ENCODE measurements around the gene CDC42EP5.
A peak's percentile ranks its signal among the peaks of the same experiment; 100 is the strongest.
"Not testable (repeated sequence)": the region's sequence is repeated elsewhere in the genome, so short reads cannot be mapped to it uniquely, and the experiment has no call there.

The CDC42EP5 gene

DNA sequence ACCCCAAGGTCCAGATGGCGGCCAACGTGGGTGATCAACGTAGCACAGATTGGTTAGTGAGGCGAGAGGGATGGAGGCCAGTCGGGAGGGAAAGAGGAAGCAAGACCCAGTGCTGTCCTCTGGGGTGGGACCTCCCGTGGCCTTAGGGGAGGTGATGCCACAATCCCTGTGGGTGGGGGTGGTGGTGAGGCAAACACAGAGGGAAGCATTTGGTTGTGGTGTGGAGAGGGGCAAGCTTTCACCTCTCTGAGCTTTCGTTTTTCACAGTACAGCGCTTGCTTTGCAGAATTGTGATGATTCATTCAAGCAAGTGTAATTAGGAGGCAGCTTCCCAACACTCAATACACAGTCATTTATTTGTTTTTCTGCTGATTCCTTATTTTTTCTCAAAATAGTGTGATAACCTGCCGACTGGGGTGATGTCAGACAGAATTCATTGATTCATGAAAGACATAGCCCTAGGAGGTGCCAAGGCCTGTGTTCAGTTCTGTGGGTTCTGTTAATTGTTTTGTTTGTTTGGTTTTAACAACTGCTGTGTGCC lies 21.7 kb downstream of the CDC42EP5 start:
- Histone ChIP-seq H3K79me2 (ENCODE audit: insufficient read depth, low read depth) (peaks cover 73% of the 10 kb centered on the region), H3K36me3 (ENCODE audit: insufficient read depth) (peaks cover 21% of the 10 kb centered on the region; the same call in 1 of the 2 replicates), H3K27me3 (ENCODE audit: insufficient read depth, low read depth) (no peaks in the 10 kb centered on the region), H3K27ac (peak overlapping the region; percentile 9; the same call in 1 of the 2 replicates), H4K20me1 (ENCODE audit: insufficient read depth) (peaks cover 17% of the 10 kb centered on the region; the same call in 1 of the 2 replicates), H2AFZ (ENCODE audit: low read depth) (no peak overlapping the region), H3K9ac (no peak overlapping the region), H3K4me2 (peak overlapping the region; percentile 93), H3K4me1 (ENCODE audit: low read depth, poor library complexity, severe bottlenecking) (peaks cover 32% of the 10 kb centered on the region), H3K4me3 (IDR thresholded peaks at IDR 0.05; ENCODE audit: insufficient read depth, low read depth, low read length) (no peak overlapping the region)
- TF ChIP-seq, protein P1, sequence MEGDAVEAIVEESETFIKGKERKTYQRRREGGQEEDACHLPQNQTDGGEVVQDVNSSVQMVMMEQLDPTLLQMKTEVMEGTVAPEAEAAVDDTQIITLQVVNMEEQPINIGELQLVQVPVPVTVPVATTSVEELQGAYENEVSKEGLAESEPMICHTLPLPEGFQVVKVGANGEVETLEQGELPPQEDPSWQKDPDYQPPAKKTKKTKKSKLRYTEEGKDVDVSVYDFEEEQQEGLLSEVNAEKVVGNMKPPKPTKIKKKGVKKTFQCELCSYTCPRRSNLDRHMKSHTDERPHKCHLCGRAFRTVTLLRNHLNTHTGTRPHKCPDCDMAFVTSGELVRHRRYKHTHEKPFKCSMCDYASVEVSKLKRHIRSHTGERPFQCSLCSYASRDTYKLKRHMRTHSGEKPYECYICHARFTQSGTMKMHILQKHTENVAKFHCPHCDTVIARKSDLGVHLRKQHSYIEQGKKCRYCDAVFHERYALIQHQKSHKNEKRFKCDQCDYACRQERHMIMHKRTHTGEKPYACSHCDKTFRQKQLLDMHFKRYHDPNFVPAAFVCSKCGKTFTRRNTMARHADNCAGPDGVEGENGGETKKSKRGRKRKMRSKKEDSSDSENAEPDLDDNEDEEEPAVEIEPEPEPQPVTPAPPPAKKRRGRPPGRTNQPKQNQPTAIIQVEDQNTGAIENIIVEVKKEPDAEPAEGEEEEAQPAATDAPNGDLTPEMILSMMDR (conservative IDR thresholded peaks at IDR 0.05; ENCODE audit: low read depth, low read length) = no peak

DNA sequence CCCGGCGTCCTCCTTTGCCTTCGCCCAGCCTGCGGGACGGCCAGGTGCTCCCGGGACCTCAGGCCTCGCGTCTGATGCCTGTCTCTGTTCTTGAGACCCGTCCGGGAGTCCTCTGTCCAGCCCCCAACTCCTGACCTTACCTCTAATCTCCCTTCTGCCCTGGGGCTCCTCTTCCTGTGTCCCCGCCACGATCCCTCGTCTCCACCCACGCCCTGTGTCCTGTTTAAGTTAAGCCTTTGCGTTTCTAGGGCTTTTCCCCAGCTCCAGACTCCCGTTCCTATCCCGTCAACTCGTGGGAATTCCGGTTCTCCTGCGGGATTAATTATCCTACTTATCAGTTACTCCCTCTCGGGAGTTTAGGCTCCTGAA lies 23.4 kb downstream of the CDC42EP5 start:
- Histone ChIP-seq H3K27ac (peak overlapping the region; percentile 88), H2AFZ (ENCODE audit: low read depth) (peak overlapping the region; percentile 64), H3K27me3 (ENCODE audit: insufficient read depth, low read depth) (no peaks in the 10 kb centered on the region), H3K36me3 (ENCODE audit: insufficient read depth) (peaks cover 17% of the 10 kb centered on the region; the same call in 1 of the 2 replicates), H3K4me3 (IDR thresholded peaks at IDR 0.05; ENCODE audit: insufficient read depth, low read depth, low read length) (no peak overlapping the region), H3K9ac (peak overlapping the region; percentile 87), H3K79me2 (ENCODE audit: insufficient read depth, low read depth) (peaks cover 73% of the 10 kb centered on the region), H3K4me2 (peak overlapping the region; percentile 93), H3K4me1 (ENCODE audit: low read depth, poor library complexity, severe bottlenecking) (peaks cover 32% of the 10 kb centered on the region), H4K20me1 (ENCODE audit: insufficient read depth) (peaks cover 17% of the 10 kb centered on the region; the same call in 1 of the 2 replicates)
- TF ChIP-seq, protein P1 (conservative IDR thresholded peaks at IDR 0.05; ENCODE audit: low read depth, low read length) = no peak

DNA sequence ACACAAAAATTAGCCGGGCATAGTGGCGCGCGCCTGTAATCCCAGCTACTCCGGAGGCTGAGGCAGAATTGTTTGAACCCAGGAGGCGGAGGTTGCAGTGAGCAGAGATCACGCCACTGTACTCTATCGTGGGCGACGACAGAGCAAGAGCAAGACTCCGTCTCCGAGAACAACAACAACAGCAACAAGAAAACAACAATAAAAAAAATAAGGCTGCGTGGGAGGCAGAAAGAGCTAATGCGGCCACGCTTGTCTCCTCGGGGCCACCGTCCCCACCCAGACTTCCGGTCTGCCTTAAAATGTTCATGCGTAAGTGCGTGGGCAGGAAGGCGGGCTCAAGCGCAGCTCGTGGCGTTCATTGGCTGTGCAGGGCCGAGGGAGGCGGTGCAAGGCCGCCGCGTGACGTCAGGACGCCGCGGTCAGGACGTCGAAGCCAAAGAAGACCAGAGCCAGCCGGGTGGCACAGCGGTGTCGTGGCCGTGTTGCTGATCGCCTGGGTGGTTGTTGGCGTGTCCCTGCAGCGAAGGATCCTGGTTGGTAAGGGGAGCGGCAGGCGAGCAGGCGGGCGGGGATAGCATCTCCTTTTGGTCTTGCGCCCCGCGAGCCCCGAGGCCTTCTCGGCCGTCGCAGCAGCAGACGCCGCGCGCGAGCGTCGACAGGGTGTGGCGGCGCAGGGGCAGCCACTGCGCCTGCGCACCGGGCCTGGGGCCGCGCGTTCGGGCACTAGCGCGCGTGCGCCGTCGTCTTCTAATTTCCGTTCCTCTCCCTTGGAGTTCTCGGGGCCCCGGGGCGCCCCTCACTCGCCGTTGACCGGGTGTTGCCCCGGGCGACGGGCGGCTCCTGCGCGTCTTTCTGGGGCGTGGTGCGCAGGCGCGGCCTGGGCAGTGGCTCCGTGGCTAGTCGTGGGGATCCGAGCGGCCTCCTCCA lies 24.1 kb downstream of the CDC42EP5 start, which contains the start of gene LENG8:
Gene LENG8 (plus strand): TSS at position 426 of the 927 bp plus-strand sequence. CDS start 2,146 bp downstream, outside the sequence.
- TF ChIP-seq, protein P1 (conservative IDR thresholded peaks at IDR 0.05; ENCODE audit: low read depth, low read length) = no peak
- H3K27ac ChIP-seq = peak within 1 kb of the TSS; percentile 88
- H4K20me1 ChIP-seq (ENCODE audit: insufficient read depth) = peaks cover 17% of the 10 kb centered on the region; the same call in 1 of the 2 replicates
- H2AFZ ChIP-seq (ENCODE audit: low read depth) = peak within 1 kb of the TSS; percentile 64
- peak within 1 kb of the TSS; percentile 93 for H3K4me2 ChIP-seq
- H3K9ac ChIP-seq = peak within 1 kb of the TSS; percentile 87
- no peaks in the 10 kb centered on the region for H3K27me3 ChIP-seq (ENCODE audit: insufficient read depth, low read depth)
- H3K79me2 ChIP-seq (ENCODE audit: insufficient read depth, low read depth) = peaks cover 69% of the 10 kb centered on the region
- peaks cover 17% of the 10 kb centered on the region; the same call in 1 of the 2 replicates for H3K36me3 ChIP-seq (ENCODE audit: insufficient read depth)
- H3K4me1 ChIP-seq (ENCODE audit: low read depth, poor library complexity, severe bottlenecking) = peaks cover 32% of the 10 kb centered on the region
- no peak within 1 kb of the TSS for H3K4me3 ChIP-seq (IDR thresholded peaks at IDR 0.05; ENCODE audit: insufficient read depth, low read depth, low read length)

DNA sequence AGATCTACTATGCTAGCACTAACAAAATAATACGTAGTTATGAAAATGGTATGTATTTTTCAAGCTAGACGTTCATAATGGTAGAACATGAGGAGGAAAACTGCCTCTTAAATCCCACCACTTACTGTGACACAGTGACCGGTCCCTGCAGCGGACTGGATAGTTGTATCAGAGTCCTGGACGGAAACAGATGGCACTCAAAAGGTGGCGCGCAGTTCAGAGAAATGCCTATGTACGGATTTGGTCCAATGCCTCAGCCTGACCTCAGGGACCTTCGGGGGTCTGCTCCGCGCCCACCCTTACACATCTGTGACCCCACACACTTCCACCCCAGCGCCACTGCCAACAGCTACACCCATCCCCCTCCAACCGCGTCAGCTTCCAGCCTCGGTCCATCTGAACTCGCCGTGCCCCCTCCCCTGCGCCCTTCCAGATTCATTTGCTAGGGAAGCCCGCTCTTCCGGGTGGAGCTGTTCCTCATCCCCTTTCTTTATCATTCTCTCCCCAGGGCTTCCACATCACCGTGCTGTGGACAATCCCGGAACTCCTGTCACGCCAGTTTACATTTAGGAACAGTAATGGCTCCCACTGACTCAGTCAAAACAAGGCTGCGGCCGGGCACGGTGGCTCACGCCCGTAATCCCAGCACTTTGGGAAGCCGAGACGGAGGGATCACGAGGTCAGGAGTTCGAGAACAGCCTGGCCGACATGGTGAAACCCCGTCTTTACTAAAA lies 24.9 kb downstream of the CDC42EP5 start:
- TF ChIP-seq, protein P1 (conservative IDR thresholded peaks at IDR 0.05; ENCODE audit: low read depth, low read length) = no peak
- Histone ChIP-seq H2AFZ (ENCODE audit: low read depth) (peak overlapping the region; percentile 64), H4K20me1 (ENCODE audit: insufficient read depth) (peaks cover 17% of the 10 kb centered on the region; the same call in 1 of the 2 replicates)

DNA sequence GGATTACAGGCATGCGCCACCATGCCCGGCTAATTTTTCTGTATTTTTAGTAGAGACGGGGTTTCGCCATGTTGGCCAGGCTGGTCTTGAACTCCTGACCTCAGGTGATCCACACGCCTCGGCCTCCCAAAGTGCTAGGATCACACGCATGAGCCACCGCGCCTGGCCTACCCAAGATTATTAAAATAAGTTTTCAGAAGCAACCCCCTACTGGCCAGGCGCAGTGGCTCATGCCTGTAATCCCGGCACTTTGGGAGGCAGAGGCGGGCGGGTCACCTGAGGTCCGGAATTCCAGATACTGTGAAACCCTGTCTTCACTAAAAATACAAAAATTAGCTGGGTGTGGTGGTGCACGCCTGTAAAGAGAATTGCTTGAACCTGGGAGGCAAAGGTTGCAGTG lies 26.7 kb downstream of the CDC42EP5 start:
- H4K20me1 ChIP-seq (ENCODE audit: insufficient read depth); H3K27ac ChIP-seq; H3K4me2 ChIP-seq; H3K4me3 ChIP-seq (IDR thresholded peaks at IDR 0.05; ENCODE audit: insufficient read depth, low read depth, low read length); H3K27me3 ChIP-seq (ENCODE audit: insufficient read depth, low read depth); H2AFZ ChIP-seq (ENCODE audit: low read depth); H3K36me3 ChIP-seq (ENCODE audit: insufficient read depth); H3K9ac ChIP-seq: not testable (repeated sequence)
- Histone ChIP-seq H3K79me2 (ENCODE audit: insufficient read depth, low read depth) (peaks cover 43% of the 10 kb centered on the region), H3K4me1 (ENCODE audit: low read depth, poor library complexity, severe bottlenecking) (peaks cover 24% of the 10 kb centered on the region)

More for the DNA sequence above, 24.9 kb downstream of the CDC42EP5 start:
- Histone ChIP-seq H3K4me2 (peak overlapping the region; percentile 45), H3K79me2 (ENCODE audit: insufficient read depth, low read depth) (peaks cover 61% of the 10 kb centered on the region), H3K9ac (peak overlapping the region; percentile 87), H3K27me3 (ENCODE audit: insufficient read depth, low read depth) (no peaks in the 10 kb centered on the region), H3K4me3 (IDR thresholded peaks at IDR 0.05; ENCODE audit: insufficient read depth, low read depth, low read length) (no peak overlapping the region), H3K27ac (peak overlapping the region; percentile 88), H3K4me1 (ENCODE audit: low read depth, poor library complexity, severe bottlenecking) (peaks cover 32% of the 10 kb centered on the region), H3K36me3 (ENCODE audit: insufficient read depth) (peaks cover 9% of the 10 kb centered on the region; the same call in 1 of the 2 replicates)
